NCI-H187 (cell line): ENCODE data around the gene FMNL2.

Experiments
- DNase-seq, 2 experiments: peaks; one replicate each; lab custom pipeline; 2025; lab: John Stamatoyannopoulos, UW

The FMNL2 gene

GRCh38 chr2:152449578-152449977 lies 114.6 kb downstream of the FMNL2 start:
- DNase-seq, result no peak

DNA sequence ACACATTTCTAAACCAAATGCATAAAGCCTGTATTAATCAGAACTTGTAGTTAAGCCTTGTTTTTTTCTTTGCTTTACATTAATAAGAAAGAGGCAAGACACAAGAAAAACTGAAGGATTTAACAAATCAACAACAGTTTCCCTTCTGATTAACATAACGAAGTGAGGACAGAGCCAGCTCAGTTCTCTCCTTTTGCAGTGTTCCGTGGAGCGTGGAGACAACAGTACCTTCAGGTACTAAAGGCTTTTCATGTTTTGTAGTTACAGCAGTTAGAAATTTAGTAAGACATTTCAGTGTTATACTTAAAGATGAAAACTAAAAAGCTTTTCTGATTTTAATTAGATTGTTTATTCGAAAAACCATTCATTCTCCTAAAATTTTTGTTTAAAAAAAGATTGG lies 115.2 kb downstream of the FMNL2 start:
- no peak for DNase-seq

DNA sequence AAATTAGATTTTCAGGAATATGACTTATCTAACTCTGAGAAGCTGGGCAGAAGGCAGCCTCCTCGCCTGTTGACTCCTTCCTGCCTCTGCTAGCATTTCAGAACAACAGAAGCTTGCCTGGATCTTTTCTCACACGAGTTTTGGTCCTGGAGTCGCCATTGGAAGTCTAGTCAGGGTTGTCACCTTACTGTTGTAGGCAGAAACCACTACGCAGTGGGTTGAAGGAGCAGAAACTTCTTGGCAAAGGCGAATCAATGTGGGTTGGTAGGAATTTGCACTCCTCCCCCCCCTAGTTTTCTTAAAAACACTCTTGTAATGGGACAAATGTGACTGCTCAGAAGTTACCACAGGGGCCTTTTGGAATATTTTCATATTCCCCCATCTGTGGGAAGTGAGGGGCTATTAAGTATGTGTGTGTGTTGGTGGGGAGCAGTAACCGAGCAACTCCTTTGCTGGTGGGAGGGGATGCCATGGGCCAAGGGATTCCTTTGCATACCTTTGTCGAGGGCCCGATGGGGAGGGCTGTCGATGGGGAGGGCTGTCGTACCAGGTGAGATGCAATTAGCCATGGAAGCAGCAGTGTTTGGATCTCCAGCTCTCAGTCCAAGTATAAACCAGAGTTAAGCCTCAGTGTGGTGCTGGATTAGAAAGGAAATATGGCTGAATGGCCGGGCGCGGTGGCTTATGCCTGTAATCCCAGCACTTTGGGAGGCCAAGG lies 117.4 kb downstream of the FMNL2 start:
- DNase-seq, result no peak

DNA sequence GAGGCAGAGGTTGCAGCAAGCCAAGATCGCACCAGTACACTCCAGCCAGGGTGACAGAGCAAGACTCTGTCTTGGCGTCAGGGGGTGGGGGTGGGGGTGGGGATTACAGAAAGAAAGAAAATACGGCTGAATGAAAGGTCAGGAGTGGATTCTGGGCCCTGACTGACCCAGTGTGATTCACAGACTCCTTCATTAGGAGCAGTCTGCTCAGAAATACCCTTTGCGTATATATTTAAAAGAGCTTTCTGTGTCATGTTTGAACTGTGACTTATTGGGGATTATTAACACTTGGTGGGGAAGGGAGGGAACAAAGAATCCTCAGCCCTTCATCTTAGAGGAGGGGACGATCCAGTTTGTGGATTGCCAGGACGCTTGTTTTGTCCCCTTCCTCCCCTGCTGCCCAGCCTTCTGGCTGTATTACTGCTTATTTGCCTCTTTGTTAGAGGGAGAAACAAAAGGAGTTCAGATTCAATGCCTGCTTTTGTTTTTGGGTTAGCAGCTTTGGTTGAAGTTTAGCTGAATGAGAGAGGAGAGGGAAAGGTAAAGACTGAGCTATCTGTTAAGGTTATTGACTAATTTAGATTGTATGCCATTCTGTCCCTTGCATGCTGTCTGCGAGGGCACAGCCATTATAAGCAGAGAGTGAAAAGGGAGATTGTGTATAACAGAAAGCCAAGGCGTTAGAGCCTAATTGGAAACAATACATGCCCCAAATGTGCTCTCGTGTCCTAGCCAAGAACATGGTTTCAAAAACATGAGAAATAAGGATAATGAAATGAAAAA lies 118.3 kb downstream of the FMNL2 start:
- DNase-seq, result no peak

- DNase-seq, result no peak
Measured at GRCh38 chr2:152454371-152454770, 119.4 kb downstream of the FMNL2 start.

- no peak for DNase-seq
Measured at GRCh38 chr2:152454960-152455359, 120.0 kb downstream of the FMNL2 start.

GRCh38 chr2:152455738-152456137 lies 120.8 kb downstream of the FMNL2 start:
- no peak for DNase-seq

- DNase-seq, result no peak
Measured at GRCh38 chr2:152456262-152456661, 121.3 kb downstream of the FMNL2 start.

DNA sequence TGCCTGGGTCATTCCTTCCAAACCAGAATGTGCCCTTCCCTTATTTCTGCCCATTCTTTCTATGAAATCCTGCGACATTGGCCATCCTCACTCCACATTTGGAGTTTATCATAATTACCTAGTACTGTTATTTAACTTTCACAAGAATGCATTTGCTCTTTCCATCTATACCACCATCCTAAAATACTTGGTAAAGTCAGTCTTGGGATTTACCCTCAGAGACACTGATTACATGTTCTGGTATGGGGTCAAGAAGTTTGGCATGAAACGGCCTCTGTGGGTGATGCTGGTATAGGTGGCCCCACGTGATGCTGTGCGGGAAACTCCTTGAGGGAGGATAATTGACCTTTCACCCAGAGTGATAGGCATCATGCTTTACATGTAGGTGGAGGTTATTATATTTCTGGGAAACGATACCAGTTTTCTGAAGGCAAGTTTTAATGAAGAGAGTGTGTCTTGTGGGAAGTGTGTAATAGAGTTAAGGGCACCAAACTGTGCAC lies 123.5 kb downstream of the FMNL2 start:
- DNase-seq, result no peak

GRCh38 chr2:152459091-152459490 lies 124.1 kb downstream of the FMNL2 start:
- DNase-seq, result no peak

DNA sequence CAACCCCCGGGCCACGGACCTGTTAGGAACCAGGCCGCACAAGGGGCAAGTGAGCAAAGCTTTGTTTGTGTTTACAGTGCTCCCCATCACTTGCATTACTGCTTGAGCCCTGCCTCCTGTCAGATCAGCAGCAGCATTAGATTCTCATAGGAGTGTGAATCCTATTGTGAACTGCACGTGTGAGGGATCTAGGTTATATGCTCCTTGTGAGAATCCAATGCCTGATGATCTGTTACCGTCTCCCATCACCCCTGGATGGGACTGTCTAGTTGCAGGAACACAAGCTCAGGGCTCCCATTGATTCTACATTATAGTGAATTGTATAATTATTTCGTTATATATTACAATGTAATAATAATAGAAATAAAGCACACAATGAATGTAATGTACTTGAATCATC lies 125.6 kb downstream of the FMNL2 start:
- no peak for DNase-seq

GRCh38 chr2:152462120-152462519 lies 127.1 kb downstream of the FMNL2 start:
- no peak for DNase-seq

DNA sequence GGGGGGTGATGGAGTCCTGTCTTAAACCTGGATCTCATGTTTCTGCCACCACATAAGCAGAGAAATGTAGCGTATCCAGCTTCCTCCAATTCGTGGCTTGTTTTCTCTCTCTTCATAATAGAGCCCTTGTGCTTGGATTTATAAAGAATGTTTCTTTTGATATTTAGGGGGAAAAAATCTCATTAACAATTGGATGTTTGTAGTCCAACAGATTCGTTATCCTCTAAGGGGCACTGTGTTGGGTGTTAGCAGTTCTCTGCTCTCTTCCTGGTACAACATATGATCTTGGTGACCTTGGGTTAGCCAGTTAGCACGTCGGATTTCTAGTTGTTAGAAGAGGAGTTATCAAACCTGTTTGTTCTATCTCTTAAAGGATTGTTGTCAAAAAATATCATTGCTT lies 127.8 kb downstream of the FMNL2 start:
- no peak for DNase-seq

DNA sequence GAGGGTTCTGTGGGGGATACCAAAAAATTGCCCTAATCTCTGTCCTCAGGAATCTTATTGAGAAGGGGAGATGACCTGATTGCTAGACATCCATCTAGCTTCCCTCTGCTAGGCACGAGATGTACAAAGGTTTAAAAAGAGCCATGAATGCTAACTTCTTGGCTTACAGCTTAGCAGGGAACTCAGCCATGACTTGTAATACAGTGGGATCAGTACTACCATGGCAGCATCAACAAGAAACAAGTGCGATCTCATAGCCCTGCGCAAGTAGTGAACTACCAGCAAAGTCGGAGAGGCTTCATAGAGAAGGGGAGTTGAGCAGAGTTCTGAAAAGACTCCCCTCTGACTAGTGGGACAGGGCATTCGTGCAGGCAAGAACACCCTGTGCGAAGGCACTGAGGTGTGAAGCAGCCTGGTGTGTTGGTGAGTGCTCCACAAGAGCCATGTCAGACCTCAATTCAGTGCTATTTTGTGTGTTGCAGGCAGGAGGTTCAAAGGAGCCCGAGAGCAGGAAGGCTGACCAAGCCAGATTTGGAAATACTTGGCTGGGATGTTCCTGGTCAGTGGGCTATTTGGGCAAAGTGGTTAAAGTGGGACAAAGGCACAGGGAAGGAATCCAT lies 130.0 kb downstream of the FMNL2 start:
- no peak for DNase-seq

DNA sequence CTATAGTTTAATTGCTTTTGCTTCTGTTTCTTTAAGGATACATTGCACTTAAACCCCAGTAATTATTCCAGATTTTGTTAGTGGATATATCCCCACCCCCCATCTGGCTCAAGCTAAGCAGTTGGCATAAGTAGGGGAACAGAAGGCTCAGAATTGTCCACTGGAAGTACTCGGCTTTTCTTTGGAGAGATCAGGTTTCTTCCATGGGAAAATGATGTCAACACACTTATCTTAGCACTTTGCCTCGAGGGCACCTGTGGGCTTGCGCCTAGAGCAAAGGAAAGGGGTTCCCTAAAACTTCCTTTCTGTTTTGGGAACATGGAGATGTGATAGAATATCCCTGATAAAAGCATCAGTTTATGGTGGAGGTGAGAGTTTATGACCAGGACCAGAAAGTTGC lies 130.6 kb downstream of the FMNL2 start:
- DNase-seq, result no peak

- DNase-seq, result no peak
Measured at GRCh38 chr2:152466041-152466440, 131.1 kb downstream of the FMNL2 start.

- no peak for DNase-seq
Measured at GRCh38 chr2:152466980-152467676, 132.2 kb downstream of the FMNL2 start.

DNA sequence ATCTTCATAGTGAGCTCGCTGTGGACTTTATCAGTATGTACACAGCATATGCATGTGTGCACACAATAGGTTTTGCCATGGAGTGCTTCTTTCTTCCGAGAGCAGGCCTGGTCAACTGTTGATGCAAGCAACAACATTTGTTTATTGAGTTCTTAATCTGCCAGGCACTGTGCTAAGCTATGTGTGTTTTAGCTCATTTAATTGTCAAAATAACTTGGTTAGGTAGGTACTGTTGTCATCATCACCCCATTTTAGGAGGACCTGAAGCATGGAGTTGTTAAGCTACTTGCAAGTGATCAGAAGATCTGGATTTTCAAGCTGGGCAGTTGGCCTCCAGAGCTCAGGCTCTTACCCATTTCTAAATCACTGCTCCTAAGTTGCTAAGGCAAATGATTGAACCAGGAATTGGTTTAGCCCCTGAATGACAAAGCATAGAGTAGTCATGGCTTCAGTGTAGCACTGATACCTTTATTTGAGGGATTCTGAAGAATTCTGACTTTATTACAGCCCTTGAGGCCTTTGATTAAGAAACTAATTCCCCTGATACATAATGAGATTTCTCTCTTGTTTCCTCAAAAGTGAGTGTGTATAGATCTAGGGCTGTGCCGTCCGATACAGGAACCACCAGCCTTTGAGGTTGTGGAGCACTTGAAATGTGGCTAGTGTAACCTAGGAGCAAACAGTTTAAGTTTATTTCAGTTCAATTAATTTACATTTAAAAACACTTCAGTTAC lies 132.9 kb downstream of the FMNL2 start:
- DNase-seq, result no peak

DNA sequence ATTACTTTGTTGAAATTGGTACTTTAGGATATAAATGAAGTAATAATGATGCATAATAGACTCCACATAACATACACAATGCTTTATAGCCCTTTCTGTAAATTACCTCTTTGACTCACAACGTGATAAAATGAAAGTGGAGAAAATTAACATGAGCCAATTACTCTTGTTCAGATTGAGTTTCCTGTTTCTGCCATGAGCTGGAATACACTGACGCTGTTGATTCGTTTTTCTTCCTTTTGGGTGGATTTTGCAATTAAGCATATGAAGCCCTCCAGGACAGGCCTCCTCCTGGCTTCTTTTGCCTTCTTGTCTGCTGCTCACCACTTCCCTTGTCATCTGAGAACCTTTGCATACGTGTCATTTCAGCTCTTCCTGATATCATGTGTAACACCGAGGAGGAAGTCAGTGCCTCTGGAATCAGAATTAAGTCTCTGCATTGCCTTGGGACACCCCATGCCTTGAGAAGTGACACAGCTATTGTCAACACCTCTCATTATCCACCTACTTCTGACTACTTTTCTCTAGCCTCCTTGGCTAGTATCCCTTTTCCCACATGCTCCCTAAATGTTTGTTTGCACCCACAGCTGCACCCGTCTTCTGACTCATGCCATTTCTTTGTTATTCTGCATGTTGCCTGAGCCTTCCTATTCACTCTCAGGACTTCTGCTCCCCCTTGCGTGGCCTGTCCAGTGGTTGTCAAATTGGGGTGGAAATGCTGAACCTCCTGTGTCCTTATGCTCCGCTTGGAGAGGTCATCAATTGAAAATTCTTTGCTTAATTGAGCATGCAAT lies 134.1 kb downstream of the FMNL2 start:
- no peak for DNase-seq
